ENCODE results near the gene WDR35. TPM values are rescaled to one million over a fixed set of nuclear protein-coding genes. Genes with fewer than 3 reads are reported as not detected.

Gene WDR35
- total RNA-seq, 1 experiment from 2014 or later = 18.6 TPM

GRCh38 chr2:20016346-20016745, 26.4 kb upstream of the WDR35 start:
- Histone ChIP-seq H3K9me3 (replicated peaks) (peaks cover 4% of the 10 kb centered on the region), H3K4me1 (no peaks in the 10 kb centered on the region), H3K36me3 (no peaks in the 10 kb centered on the region), H3K27ac (no peak overlapping the region), H3K27me3 (peaks cover under 1% of the 10 kb centered on the region; the same call in 1 of the 2 replicates), H3K4me3 (no peak overlapping the region)
- no peak for DNase-seq

- DNase-seq = peak; percentile 15 to 78
- Histone ChIP-seq H3K36me3 (no peaks in the 10 kb centered on the region), H3K9me3 (replicated peaks) (peaks cover 4% of the 10 kb centered on the region), H3K27ac (no peak overlapping the region), H3K4me3 (no peak overlapping the region), H3K27me3 (peaks cover 4% of the 10 kb centered on the region; the same call in 1 of the 2 replicates), H3K4me1 (no peaks in the 10 kb centered on the region)
Observed at GRCh38 chr2:20015482-20016083, 25.7 kb upstream of the WDR35 start.

DNA sequence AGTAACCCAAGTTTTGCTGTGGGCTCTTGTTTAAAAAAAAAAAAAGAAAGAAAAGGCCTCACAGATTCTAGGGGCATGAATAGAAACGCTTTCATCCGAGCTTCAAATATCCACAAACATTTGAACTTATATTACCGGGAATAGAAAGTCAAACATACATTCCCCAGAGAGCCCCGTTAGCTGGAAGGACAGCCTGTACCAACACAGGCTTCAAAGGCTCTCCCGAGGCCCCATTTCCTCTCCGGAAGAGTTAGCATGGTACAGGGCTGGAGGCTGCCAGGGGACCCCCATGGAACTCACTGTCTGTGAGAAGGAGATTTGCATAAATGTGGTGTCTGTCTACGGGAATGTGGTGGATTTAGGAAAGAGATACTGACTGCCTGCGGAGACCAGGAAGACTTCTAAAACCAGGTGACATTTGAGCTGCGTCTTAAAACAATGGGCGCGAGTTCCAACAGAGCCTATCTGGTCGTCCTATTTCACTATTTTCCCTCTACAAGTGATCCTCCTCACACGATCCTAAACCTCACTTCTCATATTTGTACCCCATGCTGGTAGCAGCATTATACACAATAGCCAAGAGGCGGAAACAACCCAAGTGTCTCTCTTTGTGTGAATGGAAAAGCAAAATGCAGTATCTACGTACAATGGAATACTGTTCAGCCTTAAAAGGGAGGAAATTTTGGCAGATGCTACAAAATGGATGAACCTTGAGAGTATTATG, 23.4 kb upstream of the WDR35 start:
- Histone ChIP-seq H3K27ac (no peak overlapping the region), H3K9me3 (replicated peaks) (peaks cover 4% of the 10 kb centered on the region), H3K4me3 (peak overlapping the region; percentile 56)

GRCh38 chr2:20012282-20013125, 22.6 kb upstream of the WDR35 start, which contains the start of gene MATN3:
Gene MATN3, minus strand, starts transcription at chr2:20012668. Its CDS starts 37 bp downstream, at chr2:20012631.
- H3K4me3 ChIP-seq = peak within 1 kb of the TSS; percentile 56
- peak; percentile 19 to 20 for DNase-seq
- H3K36me3 ChIP-seq = no peaks in the 10 kb centered on the region
- H3K9me3 ChIP-seq (replicated peaks) = peaks cover 4% of the 10 kb centered on the region
- no peak within 1 kb of the TSS for H3K27ac ChIP-seq
- no peaks in the 10 kb centered on the region for H3K4me1 ChIP-seq
- peaks cover 4% of the 10 kb centered on the region; the same call in 1 of the 2 replicates for H3K27me3 ChIP-seq

More for the DNA sequence above, 23.4 kb upstream of the WDR35 start:
- H3K36me3 ChIP-seq = no peaks in the 10 kb centered on the region
- peaks cover 4% of the 10 kb centered on the region; the same call in 1 of the 2 replicates for H3K27me3 ChIP-seq
- H3K4me1 ChIP-seq = no peaks in the 10 kb centered on the region
- peak in 1 of 2 experiments; percentile 27 for DNase-seq

DNA sequence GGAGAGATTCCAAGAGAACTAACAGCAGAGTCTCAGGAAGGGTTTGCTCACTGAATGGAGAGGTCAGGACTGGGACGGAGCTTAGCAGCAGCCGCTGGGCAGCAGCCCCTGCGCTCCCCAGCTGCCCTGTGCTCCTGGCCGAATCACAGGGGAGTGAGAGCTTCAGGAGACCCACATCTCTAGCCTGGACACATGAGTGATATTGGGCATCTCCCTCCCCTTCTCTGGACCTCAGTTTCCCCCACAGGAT, 22.1 kb upstream of the WDR35 start:
- DNase-seq = no peak
- Histone ChIP-seq H3K4me3 (no peak overlapping the region), H3K27ac (no peak overlapping the region), H3K36me3 (no peaks in the 10 kb centered on the region), H3K27me3 (peaks cover 4% of the 10 kb centered on the region; the same call in 1 of the 2 replicates), H3K9me3 (replicated peaks) (peaks cover 4% of the 10 kb centered on the region), H3K4me1 (no peaks in the 10 kb centered on the region)

- Histone ChIP-seq H3K4me1 (no peaks in the 10 kb centered on the region), H3K4me3 (no peak overlapping the region), H3K27me3 (peaks cover 4% of the 10 kb centered on the region; the same call in 1 of the 2 replicates), H3K36me3 (no peaks in the 10 kb centered on the region), H3K9me3 (replicated peaks) (peaks cover 4% of the 10 kb centered on the region), H3K27ac (no peak overlapping the region)
- DNase-seq = no peak
Observed at GRCh38 chr2:20011276-20012031, 21.5 kb upstream of the WDR35 start.

- H3K27me3 ChIP-seq = peaks cover 4% of the 10 kb centered on the region; the same call in 1 of the 2 replicates
- H3K4me3 ChIP-seq = no peak overlapping the region
- no peak for DNase-seq
- no peaks in the 10 kb centered on the region for H3K36me3 ChIP-seq
- no peak overlapping the region for H3K27ac ChIP-seq
- no peaks in the 10 kb centered on the region for H3K9me3 ChIP-seq (replicated peaks)
- no peaks in the 10 kb centered on the region for H3K4me1 ChIP-seq
Observed at GRCh38 chr2:20008703-20009102, 18.8 kb upstream of the WDR35 start.

GRCh38 chr2:20005891-20006470, 16.1 kb upstream of the WDR35 start:
- Histone ChIP-seq H3K27ac (no peak overlapping the region), H3K4me1 (no peaks in the 10 kb centered on the region; the same call in 1 of the 2 replicates)
- no peak for DNase-seq

GRCh38 chr2:20005067-20005627, 15.2 kb upstream of the WDR35 start:
- peaks cover 3% of the 10 kb centered on the region for H3K4me1 ChIP-seq
- H3K36me3 ChIP-seq = no peaks in the 10 kb centered on the region
- H3K4me3 ChIP-seq = no peak overlapping the region
- H3K27ac ChIP-seq = no peak overlapping the region
- H3K27me3 ChIP-seq = no peaks in the 10 kb centered on the region; the same call in 1 of the 2 replicates
- DNase-seq = no peak
- no peaks in the 10 kb centered on the region for H3K9me3 ChIP-seq (replicated peaks)

More at GRCh38 chr2:20005891-20006470, 16.1 kb upstream of the WDR35 start:
- Histone ChIP-seq H3K9me3 (replicated peaks) (no peaks in the 10 kb centered on the region), H3K4me3 (no peak overlapping the region), H3K36me3 (no peaks in the 10 kb centered on the region), H3K27me3 (no peaks in the 10 kb centered on the region; the same call in 1 of the 2 replicates)

DNA sequence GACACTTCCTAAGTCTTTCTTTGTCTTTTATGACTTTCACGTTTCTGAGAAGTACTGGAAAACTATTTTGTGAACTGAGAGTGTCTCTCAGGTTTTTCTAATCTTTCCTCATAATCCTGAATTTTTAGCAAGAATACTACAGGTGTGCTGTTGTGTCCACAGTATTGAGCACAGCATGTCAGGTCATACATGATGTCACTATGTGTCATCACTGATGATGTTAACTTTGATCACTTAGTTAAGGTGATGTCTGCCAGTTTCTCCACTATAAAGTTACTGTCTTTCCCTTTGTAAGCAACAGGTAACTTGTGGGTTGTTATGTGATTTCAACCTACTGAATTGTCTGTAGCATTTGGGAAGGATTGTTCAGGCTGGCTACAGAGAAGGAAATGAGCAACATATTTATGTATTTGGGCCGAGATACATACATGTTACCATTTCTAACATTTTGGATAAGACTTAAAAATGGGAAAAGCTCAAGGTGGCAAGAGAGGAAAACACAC, 11.5 kb upstream of the WDR35 start:
- Histone ChIP-seq H3K27me3 (no peaks in the 10 kb centered on the region; the same call in 1 of the 2 replicates), H3K9me3 (replicated peaks) (no peaks in the 10 kb centered on the region)
- DNase-seq = no peak

GRCh38 chr2:19993731-19994130, 3.8 kb upstream of the WDR35 start:
- DNase-seq = no peak
- H3K36me3 ChIP-seq = no peaks in the 10 kb centered on the region
- no peaks in the 10 kb centered on the region for H3K27me3 ChIP-seq

More for the DNA sequence above, 11.5 kb upstream of the WDR35 start:
- H3K4me1 ChIP-seq = peaks cover 3% of the 10 kb centered on the region
- H3K36me3 ChIP-seq = no peaks in the 10 kb centered on the region
- H3K4me3 ChIP-seq = no peak overlapping the region
- H3K27ac ChIP-seq = no peak overlapping the region

GRCh38 chr2:19991895-19992294, 2.0 kb upstream of the WDR35 start:
- Histone ChIP-seq H3K36me3 (no peaks in the 10 kb centered on the region), H3K9me3 (replicated peaks) (no peaks in the 10 kb centered on the region), H3K27ac (no peak overlapping the region), H3K27me3 (no peaks in the 10 kb centered on the region), H3K4me1 (peaks cover 5% of the 10 kb centered on the region; the same call in 1 of the 2 replicates), H3K4me3 (no peak overlapping the region)
- no peak for DNase-seq

More at GRCh38 chr2:19993731-19994130, 3.8 kb upstream of the WDR35 start:
- Histone ChIP-seq H3K27ac (no peak overlapping the region), H3K4me3 (no peak overlapping the region), H3K4me1 (peaks cover 1% of the 10 kb centered on the region; the same call in 1 of the 2 replicates), H3K9me3 (replicated peaks) (no peaks in the 10 kb centered on the region)

DNA sequence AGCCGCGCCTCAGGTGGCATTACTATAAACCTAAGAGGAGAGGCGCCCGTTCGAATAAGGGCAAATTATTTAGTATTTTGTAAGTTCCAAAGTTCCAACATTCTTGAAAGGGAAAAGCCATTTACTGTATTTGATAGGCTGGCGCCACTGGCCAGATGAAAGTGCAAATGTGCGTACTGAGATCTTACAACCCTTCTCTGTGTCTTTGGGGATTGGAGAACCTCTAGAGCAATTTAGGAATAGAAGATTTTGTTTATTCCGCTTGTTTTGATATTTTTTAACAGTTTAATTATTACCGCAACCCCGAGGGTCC, 467 bp upstream of the WDR35 start:
- DNase-seq = no peak
- Histone ChIP-seq H3K27ac (no peak overlapping the region; the same call in 1 of the 2 replicates), H3K36me3 (no peaks in the 10 kb centered on the region), H3K4me3 (peak overlapping the region; percentile 85), H3K9me3 (replicated peaks) (no peaks in the 10 kb centered on the region), H3K4me1 (peaks cover 5% of the 10 kb centered on the region; the same call in 1 of the 2 replicates), H3K27me3 (no peaks in the 10 kb centered on the region)
